ENCODE data around the gene SLC2A1.

GRCh38 chr1:42979036-42979430 is 20.4 kb upstream of the SLC2A1 start:
- TF ChIP-seq EZH2 (IDR thresholded peaks at IDR 0.05; ENCODE audit: low read depth) (no peak), CTCF (conservative IDR thresholded peaks at IDR 0.05) (no peak)

Measured in PC-9 (cell line).